T-helper 1 cell (primary cell): Measurements from ENCODE around the gene PGA5.
"Not testable (repeated sequence)": the region's sequence is repeated elsewhere in the genome, so short reads cannot be mapped to it uniquely, and the experiment has no call there.

Experiments
- DNase-seq, 5 donors: peaks; one replicate each; pipeline ENCODE4 v3.0.0-alpha.2; 2012 to 2020

The PGA5 gene

DNA sequence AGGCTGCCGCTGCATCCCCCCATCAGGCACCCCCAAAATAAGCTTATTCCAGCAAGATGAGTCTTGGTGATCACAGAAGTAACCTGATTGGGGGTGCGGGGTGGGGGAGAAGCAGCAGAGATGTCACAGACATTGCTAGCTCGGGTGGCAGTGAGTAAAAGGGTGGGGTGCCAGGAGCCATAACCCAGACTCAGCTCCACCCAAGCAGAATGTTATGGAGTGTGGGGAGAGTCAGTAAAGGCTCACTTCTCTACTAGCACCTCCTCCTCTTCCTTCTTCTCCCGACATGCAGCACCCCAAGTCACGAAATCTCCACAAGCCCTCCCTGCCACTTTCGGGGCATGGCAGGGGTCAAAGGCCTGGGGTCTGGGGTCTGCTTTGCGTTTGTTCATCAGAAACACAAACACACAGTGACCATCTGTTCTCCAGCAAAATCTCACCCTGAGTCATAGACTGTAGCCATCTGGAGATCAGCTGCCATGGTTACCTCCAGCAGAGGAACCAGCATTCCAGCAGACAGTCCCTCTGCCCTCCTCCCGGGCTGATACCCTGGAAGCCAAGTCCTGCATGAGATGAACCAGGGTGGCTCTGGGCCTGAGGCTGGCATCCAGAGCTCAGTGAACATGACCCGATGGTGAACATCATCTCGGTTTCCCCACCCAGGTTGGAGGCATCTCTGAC lies 14.4 kb upstream of the PGA5 start:
- not testable (repeated sequence) for DNase-seq

- not testable (repeated sequence) for DNase-seq
Observed at GRCh38 chr11:61229458-61229857, 11.5 kb upstream of the PGA5 start.

GRCh38 chr11:61231033-61231432 lies 9.9 kb upstream of the PGA5 start:
- DNase-seq: not testable (repeated sequence)

GRCh38 chr11:61231585-61231984 lies 9.4 kb upstream of the PGA5 start:
- DNase-seq: not testable (repeated sequence)

DNA sequence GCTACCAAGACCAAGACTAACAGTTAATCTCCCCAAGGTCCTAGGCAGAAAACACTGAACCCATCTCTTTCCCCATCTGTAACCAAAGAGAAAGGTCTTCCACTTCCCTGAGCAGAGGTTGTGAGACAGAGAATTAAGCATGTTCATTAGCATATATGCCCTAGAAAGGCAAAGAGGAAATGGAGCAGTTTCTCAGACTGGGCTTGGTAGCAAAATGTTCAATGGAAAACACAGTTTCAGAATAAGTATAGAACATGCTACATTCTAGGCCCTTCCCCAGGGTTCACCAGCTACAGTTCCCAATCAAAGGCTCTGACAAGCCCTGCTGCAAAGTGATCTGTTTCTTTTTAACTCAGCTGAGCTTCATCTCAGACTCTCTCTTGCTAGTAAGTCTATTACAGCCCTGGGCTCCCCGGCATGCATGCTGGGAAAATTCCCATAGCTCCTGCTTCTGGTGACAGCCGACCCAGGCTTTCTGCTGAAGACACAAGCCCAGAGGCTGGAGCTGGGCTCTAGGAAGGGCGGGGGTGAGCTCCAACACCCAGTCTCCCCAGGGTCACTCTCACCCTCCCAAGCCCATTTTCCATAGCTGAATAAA lies 8.3 kb upstream of the PGA5 start:
- DNase-seq: not testable (repeated sequence)

- DNase-seq: not testable (repeated sequence)
Observed at GRCh38 chr11:61237130-61237529, 3.8 kb upstream of the PGA5 start.

GRCh38 chr11:61240288-61240687 lies 687 bp upstream of the PGA5 start:
- DNase-seq: not testable (repeated sequence)

DNA sequence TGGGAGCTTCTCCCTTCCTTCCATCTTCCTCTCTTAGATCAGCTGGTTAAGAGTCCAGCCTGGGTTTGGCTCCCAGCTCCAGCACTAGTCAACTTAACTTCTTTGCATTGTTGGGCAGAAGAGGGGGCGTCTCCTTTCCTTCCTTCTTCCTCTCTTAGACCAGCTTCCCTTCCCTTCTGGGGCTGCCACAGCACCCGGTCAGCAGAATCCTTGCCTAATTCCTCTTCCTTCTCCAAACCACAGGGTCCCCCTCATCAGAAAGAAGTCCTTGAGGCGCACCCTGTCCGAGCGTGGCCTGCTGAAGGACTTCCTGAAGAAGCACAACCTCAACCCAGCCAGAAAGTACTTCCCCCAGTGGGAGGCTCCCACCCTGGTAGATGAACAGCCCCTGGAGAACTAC lies 551 bp downstream of the PGA5 start:
- not testable (repeated sequence) for DNase-seq

- DNase-seq: not testable (repeated sequence)
Observed at GRCh38 chr11:61245284-61245964, 4.4 kb downstream of the PGA5 start.

DNA sequence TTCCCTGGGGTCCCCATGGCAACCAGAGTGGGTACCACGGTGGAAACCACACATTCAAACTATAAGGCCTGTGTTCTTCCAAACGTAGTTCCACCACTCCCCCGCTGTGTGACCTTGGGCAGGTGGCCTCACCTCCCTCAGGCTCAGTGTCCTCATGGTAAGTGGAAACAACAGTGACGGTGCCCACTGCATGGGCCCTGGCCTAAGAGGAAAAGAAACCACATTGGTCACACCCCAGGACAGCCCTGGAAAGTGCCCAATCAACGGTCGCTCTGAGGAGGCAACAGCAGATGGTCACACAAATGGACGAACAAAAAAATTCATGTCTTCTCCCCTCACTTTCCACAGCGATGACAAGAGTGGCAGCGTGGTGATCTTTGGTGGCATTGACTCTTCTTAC lies 7.1 kb downstream of the PGA5 start:
- not testable (repeated sequence) for DNase-seq

- not testable (repeated sequence) for DNase-seq
Observed at GRCh38 chr11:61249201-61249600, 8.2 kb downstream of the PGA5 start.

- DNase-seq: not testable (repeated sequence)
Observed at GRCh38 chr11:61250796-61251765, 10.1 kb downstream of the PGA5 start.

- not testable (repeated sequence) for DNase-seq
Observed at GRCh38 chr11:61252332-61252731, 11.4 kb downstream of the PGA5 start.

- DNase-seq: peak in 4 of 5 donors; percentile 26 to 70 (median 38)
Observed at GRCh38 chr11:61254403-61255025, 13.5 kb downstream of the PGA5 start.

GRCh38 chr11:61256710-61257482 lies 15.9 kb downstream of the PGA5 start:
- no peak for DNase-seq

GRCh38 chr11:61258546-61258945 lies 17.6 kb downstream of the PGA5 start:
- DNase-seq: no peak

- no peak for DNase-seq
Observed at GRCh38 chr11:61259363-61259762, 18.4 kb downstream of the PGA5 start.

DNA sequence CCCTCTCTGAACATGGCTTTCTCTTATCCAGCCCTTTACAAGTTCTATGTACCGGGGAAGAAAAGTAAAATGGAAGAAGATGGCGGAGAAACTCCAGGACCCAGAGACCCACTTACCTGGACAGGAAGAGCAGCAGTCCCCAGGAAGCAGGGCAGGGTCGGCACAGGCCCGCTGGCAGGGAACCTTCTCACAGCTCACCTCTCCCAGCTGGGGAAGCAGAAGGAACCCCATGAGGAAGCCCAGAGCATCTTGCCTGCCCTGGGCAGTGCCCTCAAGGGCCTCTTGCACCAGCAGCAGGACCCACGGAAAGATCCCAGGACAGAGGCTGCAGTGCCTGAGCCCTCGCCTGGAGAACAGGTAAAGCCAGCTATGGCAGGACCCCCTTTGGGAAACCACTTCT lies 23.4 kb downstream of the PGA5 start:
- DNase-seq: no peak

DNA sequence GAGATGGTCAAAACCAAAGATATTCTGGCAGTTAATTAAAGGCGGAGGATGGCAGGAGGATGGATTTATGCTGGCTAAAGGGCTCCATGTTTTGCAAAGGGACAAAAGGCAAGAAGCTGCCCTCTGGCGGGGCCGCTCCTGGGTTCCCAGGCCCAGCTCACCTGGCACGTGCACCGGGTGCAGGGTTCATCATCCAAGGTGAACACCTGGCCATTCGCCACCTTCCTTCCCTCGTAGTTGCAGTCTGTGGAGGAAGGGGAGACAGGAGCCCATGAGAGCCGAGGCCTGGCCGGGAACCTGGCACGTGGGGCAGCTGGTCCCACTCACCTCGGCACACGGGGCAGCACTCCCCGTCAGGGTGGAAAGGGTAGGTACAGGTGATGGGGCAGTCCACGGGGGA lies 23.8 kb downstream of the PGA5 start:
- no peak for DNase-seq

- DNase-seq: no peak
Observed at GRCh38 chr11:61265357-61265756, 24.4 kb downstream of the PGA5 start.

DNA sequence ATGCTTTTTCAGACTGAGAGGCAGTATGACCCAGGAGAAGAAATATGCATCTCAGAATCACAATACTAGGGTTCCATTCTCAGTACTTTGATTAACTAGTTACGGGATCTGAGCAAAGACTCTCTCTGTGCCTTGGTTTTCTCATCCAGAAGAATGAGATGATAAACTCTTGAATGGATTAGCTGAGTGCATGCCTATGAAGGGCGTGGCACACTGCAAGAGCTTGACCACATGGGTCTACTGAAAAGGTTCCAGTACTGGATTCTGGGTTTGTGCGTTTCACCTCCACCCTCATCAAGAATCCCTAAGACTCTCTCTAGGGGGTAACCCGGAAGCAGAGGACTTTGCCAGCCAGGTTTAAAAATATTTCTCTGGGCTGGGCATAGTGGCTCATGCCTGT lies 25.6 kb downstream of the PGA5 start:
- no peak for DNase-seq
